ENCODE data around the gene CAMTA2.
A peak's percentile ranks its signal among the peaks of the same experiment; 100 is the strongest.

CAMTA2 gene

DNA sequence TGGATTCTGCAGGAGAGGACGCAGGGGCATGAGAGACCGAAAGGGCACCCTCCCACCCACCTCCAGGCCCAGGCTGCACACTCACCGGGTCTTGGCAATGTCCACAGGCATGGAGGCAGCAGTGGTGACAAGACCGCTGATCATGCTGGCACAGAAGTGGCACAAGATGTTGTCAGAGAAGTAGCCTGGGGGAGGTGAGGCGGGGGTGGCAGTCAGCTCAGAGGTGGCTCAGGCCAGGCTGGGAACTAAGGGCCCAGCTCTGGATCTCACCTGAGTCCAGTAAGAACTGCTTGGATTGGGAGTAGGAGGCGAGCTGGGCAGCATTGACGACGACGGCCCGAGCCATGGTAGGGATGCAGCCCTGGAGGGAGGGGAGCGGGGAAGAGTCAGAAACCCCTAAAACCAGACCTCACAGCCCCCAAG lies 49.4 kb downstream of the CAMTA2 start:
- H3K4me3 ChIP-seq (ENCODE audit: low read length): no peak overlapping the region
- no peak for DNase-seq (ENCODE audit: low read depth)
- TF ChIP-seq, protein P1, sequence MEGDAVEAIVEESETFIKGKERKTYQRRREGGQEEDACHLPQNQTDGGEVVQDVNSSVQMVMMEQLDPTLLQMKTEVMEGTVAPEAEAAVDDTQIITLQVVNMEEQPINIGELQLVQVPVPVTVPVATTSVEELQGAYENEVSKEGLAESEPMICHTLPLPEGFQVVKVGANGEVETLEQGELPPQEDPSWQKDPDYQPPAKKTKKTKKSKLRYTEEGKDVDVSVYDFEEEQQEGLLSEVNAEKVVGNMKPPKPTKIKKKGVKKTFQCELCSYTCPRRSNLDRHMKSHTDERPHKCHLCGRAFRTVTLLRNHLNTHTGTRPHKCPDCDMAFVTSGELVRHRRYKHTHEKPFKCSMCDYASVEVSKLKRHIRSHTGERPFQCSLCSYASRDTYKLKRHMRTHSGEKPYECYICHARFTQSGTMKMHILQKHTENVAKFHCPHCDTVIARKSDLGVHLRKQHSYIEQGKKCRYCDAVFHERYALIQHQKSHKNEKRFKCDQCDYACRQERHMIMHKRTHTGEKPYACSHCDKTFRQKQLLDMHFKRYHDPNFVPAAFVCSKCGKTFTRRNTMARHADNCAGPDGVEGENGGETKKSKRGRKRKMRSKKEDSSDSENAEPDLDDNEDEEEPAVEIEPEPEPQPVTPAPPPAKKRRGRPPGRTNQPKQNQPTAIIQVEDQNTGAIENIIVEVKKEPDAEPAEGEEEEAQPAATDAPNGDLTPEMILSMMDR (IDR thresholded peaks at IDR 0.05; ENCODE audit: insufficient read depth, low read depth, low read length, missing control alignments): no peak

DNA sequence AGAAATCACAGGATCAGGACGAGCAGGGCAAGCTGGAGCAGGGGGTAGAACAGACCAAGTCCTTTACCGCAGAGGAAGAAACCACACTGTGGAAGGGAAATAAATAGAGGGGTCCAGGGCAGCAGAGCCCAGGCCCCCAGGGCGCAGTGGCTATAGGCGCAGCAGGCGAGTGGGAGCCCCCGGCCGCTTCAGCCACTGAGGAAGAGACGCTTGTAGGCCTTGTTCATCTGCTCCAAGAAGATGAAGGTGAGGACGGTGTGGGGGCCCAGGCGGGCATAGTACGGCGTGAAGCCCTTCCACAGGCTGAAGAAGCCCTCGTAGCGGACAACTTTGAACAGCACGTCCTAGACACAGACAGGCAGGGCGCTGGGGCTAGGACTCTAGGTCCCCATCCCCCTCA lies 49.9 kb downstream of the CAMTA2 start:
- DNase-seq (ENCODE audit: low read depth): no peak
- TF ChIP-seq, protein P1 (IDR thresholded peaks at IDR 0.05; ENCODE audit: insufficient read depth, low read depth, low read length, missing control alignments): no peak
- H3K4me3 ChIP-seq (ENCODE audit: low read length): no peak overlapping the region

DNA sequence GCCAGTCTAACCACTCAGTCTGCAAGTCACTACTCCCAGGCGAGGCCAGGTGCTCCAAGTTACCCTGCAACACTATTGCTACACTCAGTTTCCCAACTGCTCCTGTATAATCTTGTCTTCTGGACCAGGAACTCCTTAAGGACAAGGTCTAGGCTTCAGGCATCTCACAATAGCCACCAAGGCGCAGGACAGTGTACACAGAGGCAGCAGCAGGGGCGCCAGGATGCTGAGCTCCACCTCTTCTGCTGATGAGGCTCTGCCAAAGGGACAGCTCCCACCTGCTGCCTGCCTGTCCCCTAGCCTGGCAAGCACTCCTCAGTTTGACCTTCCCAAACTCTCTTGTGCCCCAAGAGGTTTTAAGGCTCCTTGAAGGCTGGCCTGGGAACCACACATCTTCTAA lies 51.0 kb downstream of the CAMTA2 start:
- TF ChIP-seq, protein P1 (IDR thresholded peaks at IDR 0.05; ENCODE audit: insufficient read depth, low read depth, low read length, missing control alignments): no peak
- no peak overlapping the region for H3K4me3 ChIP-seq (ENCODE audit: low read length)
- DNase-seq (ENCODE audit: low read depth): no peak

DNA sequence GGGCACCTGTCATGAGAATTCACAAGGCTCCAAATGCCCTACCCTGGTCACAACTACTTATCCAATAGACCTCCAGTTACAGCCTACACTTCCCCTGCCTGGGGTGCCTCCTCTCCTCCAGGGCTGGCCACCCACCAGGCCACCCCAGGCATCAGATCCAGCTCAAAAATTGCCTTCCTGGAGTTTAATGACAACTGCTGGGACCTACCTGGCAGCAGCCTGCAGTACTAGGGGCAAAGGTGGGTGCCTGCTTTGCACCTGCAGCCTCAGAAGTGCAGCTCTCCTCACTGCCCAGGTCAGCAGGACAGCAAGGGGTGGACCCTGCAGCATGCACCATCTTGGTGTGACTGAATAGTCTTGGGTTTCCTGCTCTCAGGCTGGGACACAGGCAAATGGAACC lies 51.8 kb downstream of the CAMTA2 start:
- no peak for DNase-seq (ENCODE audit: low read depth)
- TF ChIP-seq, protein P1 (IDR thresholded peaks at IDR 0.05; ENCODE audit: insufficient read depth, low read depth, low read length, missing control alignments): no peak
- H3K4me3 ChIP-seq (ENCODE audit: low read length): no peak overlapping the region

DNA sequence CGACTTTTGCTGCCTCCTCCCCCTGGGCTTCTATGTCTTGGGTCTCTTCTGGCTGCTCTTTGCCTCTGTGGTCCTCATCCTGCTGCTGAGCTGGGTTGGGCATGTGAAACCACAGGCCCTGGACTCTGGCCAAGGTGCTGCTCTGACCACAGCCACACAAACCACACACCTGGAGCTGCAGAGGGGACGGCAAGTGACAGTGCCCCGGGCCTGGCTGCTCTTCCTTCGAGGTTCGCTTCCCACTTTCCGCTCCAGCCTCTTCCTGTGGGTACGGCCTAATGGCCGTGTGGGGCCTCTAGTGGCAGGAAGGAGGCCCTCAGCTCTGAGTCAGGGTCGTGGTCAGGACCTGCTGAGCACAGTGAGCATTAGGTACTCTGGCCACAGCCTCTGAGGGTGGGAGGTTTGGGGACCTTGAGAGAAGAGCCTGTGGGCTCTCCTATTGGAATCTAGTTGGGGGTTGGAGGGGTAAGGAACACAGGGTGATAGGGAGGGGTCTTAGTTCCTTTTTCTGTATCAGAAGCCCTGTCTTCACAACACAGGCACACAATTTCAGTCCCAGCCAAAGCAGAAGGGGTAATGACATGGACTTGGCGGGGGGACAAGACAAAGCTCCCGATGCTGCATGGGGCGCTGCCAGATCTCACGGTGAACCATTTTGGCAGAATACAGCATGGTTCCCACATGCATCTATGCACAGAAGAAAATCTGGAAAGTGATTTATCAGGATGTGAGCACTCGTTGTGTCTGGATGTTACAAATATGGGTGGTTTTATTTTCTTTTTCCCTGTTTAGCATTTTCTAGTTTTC lies 53.1 kb downstream of the CAMTA2 start:
- TF ChIP-seq, protein P1 (IDR thresholded peaks at IDR 0.05; ENCODE audit: insufficient read depth, low read depth, low read length, missing control alignments): peak; percentile 21
- DNase-seq (ENCODE audit: low read depth): peak; percentile 49
- H3K4me3 ChIP-seq (ENCODE audit: low read length): no peak overlapping the region

DNA sequence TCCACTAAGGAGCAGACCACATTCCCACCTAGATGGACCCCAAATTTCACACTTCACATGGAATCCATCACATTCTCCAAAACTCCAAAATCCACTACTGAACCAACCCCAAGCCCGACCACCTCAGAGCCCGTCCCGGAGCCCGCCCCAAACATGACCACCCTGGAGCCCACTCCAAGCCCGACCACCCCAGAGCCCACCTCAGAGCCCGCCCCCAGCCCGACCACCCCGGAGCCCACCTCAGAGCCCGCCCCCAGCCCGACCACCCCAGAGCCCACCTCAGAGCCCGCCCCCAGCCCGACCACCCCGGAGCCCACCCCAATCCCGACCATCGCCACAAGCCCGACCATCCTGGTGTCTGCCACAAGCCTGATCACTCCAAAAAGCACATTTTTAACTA lies 53.8 kb downstream of the CAMTA2 start:
- no peak overlapping the region for H3K4me3 ChIP-seq (ENCODE audit: low read length)
- no peak for DNase-seq (ENCODE audit: low read depth)

More for the DNA sequence above, 53.8 kb downstream of the CAMTA2 start:
- TF ChIP-seq, protein P1 (IDR thresholded peaks at IDR 0.05; ENCODE audit: insufficient read depth, low read depth, low read length, missing control alignments): no peak

Data from epithelial cell of esophagus (primary cell).